Measurements from ENCODE around the gene ZBTB5.

DNA sequence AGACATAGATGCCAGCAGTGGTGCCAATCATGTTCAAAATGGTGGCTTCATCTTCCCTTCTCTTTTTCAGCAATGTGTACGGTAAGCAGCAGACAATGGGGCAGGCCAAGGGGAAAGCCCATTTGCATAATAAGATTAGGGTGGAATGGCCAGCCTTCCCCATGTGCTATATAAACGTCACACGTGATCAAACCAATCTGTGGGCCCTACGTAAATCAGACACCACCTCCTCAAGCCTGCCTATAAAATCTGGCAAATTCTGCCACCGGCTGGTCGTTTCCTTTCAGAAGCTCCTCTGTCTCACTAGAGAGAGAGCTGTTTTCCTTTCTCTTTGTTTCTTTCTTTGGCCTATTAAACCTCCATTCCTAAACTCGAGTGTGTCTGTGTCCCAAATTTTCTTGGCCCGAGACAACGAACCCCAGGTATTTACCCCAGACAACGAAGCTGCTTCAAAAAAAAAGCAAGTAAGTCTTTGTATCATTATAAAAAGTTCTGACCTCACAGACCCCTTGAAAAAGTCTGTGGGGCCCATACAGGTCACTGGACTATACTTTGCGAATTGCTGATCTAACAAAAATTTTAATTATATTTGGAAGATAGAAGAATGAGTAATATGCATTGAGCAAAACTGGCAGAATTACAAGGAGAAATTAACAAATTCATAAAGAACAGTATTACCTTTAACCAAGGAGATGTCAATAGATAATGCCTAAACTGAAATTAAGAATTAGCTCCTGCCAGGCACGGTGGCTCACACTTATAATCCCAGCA is 15.2 kb downstream of the ZBTB5 start:
- TF ChIP-seq, protein P1, sequence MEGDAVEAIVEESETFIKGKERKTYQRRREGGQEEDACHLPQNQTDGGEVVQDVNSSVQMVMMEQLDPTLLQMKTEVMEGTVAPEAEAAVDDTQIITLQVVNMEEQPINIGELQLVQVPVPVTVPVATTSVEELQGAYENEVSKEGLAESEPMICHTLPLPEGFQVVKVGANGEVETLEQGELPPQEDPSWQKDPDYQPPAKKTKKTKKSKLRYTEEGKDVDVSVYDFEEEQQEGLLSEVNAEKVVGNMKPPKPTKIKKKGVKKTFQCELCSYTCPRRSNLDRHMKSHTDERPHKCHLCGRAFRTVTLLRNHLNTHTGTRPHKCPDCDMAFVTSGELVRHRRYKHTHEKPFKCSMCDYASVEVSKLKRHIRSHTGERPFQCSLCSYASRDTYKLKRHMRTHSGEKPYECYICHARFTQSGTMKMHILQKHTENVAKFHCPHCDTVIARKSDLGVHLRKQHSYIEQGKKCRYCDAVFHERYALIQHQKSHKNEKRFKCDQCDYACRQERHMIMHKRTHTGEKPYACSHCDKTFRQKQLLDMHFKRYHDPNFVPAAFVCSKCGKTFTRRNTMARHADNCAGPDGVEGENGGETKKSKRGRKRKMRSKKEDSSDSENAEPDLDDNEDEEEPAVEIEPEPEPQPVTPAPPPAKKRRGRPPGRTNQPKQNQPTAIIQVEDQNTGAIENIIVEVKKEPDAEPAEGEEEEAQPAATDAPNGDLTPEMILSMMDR (IDR thresholded peaks at IDR 0.05; ENCODE audit: extremely low read depth in 1 of 2, insufficient read depth in 1 of 2, low read depth in 1 of 2, low read length in 2 of 2), result no peak
- TF ChIP-seq POLR2A (IDR thresholded peaks at IDR 0.05; ENCODE audit: low read depth, low read length) (no peak), POLR2AphosphoS5 (IDR thresholded peaks at IDR 0.05; ENCODE audit: insufficient read depth, low read depth, low read length) (no peak), EZH2 (IDR thresholded peaks at IDR 0.05; ENCODE audit: borderline replicate concordance, low read depth, low read length, severe bottlenecking) (no peak), FOS (IDR thresholded peaks at IDR 0.05; ENCODE audit: borderline replicate concordance, insufficient read depth, low read length) (no peak)
- TF ChIP-seq, protein P2, sequence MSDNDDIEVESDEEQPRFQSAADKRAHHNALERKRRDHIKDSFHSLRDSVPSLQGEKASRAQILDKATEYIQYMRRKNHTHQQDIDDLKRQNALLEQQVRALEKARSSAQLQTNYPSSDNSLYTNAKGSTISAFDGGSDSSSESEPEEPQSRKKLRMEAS (IDR thresholded peaks at IDR 0.05; ENCODE audit: insufficient read depth, insufficient read length), result no peak

Data from endothelial cell of umbilical vein (primary cell).